Measurements from ENCODE around the gene RAB36.

The RAB36 gene

GRCh38 chr22:23203452-23204124 is 58.3 kb downstream of the RAB36 start:
- no peak overlapping the region for H3K4me3 ChIP-seq (ENCODE audit: low read depth, low read length)
- DNase-seq (ENCODE audit: low read depth) = no peak
- TF ChIP-seq MYC (IDR thresholded peaks at IDR 0.05; ENCODE audit: low read depth, low read length) (no peak), POLR2A (IDR thresholded peaks at IDR 0.05; ENCODE audit: extremely low read depth, insufficient read length) (no peak), CTCF (IDR thresholded peaks at IDR 0.05; ENCODE audit: low read depth, low read length) (no peak), MAX (IDR thresholded peaks at IDR 0.05; ENCODE audit: low read depth, low read length) (no peak)

GRCh38 chr22:23204125-23204488 is 58.8 kb downstream of the RAB36 start:
- H3K4me3 ChIP-seq (ENCODE audit: low read depth, low read length) = no peak overlapping the region
- DNase-seq (ENCODE audit: low read depth) = no peak
- TF ChIP-seq CTCF (IDR thresholded peaks at IDR 0.05; ENCODE audit: low read depth, low read length) (no peak), MYC (IDR thresholded peaks at IDR 0.05; ENCODE audit: low read depth, low read length) (no peak), MAX (IDR thresholded peaks at IDR 0.05; ENCODE audit: low read depth, low read length) (no peak), POLR2A (IDR thresholded peaks at IDR 0.05; ENCODE audit: extremely low read depth, insufficient read length) (no peak)

- no peak overlapping the region for H3K4me3 ChIP-seq (ENCODE audit: low read depth, low read length)
- no peak for DNase-seq (ENCODE audit: low read depth)
- no peak for TF ChIP-seq CTCF (IDR thresholded peaks at IDR 0.05; ENCODE audit: low read depth, low read length)
- TF ChIP-seq MAX (IDR thresholded peaks at IDR 0.05; ENCODE audit: low read depth, low read length) = no peak
- no peak for TF ChIP-seq MYC (IDR thresholded peaks at IDR 0.05; ENCODE audit: low read depth, low read length)
- no peak for TF ChIP-seq POLR2A (IDR thresholded peaks at IDR 0.05; ENCODE audit: extremely low read depth, insufficient read length)
Measured at GRCh38 chr22:23204541-23205157, 59.4 kb downstream of the RAB36 start.

- DNase-seq (ENCODE audit: low read depth) = no peak
- TF ChIP-seq CTCF (IDR thresholded peaks at IDR 0.05; ENCODE audit: low read depth, low read length) (no peak), POLR2A (IDR thresholded peaks at IDR 0.05; ENCODE audit: extremely low read depth, insufficient read length) (no peak), MAX (IDR thresholded peaks at IDR 0.05; ENCODE audit: low read depth, low read length) (no peak), MYC (IDR thresholded peaks at IDR 0.05; ENCODE audit: low read depth, low read length) (no peak)
- H3K4me3 ChIP-seq (ENCODE audit: low read depth, low read length) = no peak overlapping the region
Measured at GRCh38 chr22:23205339-23206049, 60.2 kb downstream of the RAB36 start.

GRCh38 chr22:23206915-23207314 is 61.6 kb downstream of the RAB36 start:
- TF ChIP-seq CTCF (IDR thresholded peaks at IDR 0.05; ENCODE audit: low read depth, low read length) = no peak
- TF ChIP-seq MAX (IDR thresholded peaks at IDR 0.05; ENCODE audit: low read depth, low read length) = no peak
- no peak for TF ChIP-seq MYC (IDR thresholded peaks at IDR 0.05; ENCODE audit: low read depth, low read length)
- no peak for TF ChIP-seq POLR2A (IDR thresholded peaks at IDR 0.05; ENCODE audit: extremely low read depth, insufficient read length)
- no peak for DNase-seq (ENCODE audit: low read depth)
- no peak overlapping the region for H3K4me3 ChIP-seq (ENCODE audit: low read depth, low read length)
